Subcutaneous abdominal adipose tissue (tissue), 5 donors: ENCODE measurements around the gene DHDDS.

Experiments used
- H3K27ac ChIP-seq: one replicate; pipeline ENCODE4 v1.7.0; 2013; ENCODE audit warnings: low read depth, mild to moderate bottlenecking, inconsistent platforms, low read length, moderate library complexity
- H3K27me3 ChIP-seq, 5 donors: one replicate each; pipeline ENCODE4 v1.7.0; 2013; ENCODE audit warnings: low read length in 5 of 5, inconsistent platforms in 1 of 5; ENCODE audit not compliant: control insufficient read depth in 5 of 5, insufficient read depth in 4 of 5
- H3K36me3 ChIP-seq, 5 donors: one replicate each; pipeline ENCODE4 v1.7.0; 2013; ENCODE audit warnings: low read length in 5 of 5; ENCODE audit not compliant: control insufficient read depth in 5 of 5, insufficient read depth in 5 of 5
- H3K4me1 ChIP-seq, 5 donors: one replicate each; pipeline ENCODE4 v1.7.0; 2013; ENCODE audit warnings: low read length in 5 of 5, mild to moderate bottlenecking in 3 of 5, moderate library complexity in 1 of 5; ENCODE audit not compliant: control insufficient read depth in 5 of 5, insufficient read depth in 5 of 5
- H3K4me3 ChIP-seq, 5 donors: one replicate each; pipeline ENCODE4 v1.7.0; 2013; ENCODE audit warnings: low read length in 5 of 5, low read depth in 1 of 5
- H3K9ac ChIP-seq, 5 donors: one replicate each; pipeline ENCODE4 v1.7.0; 2013; ENCODE audit warnings: low read length in 5 of 5, mild to moderate bottlenecking in 4 of 5, moderate library complexity in 3 of 5
- H3K9me3 ChIP-seq, 5 donors: one replicate each; pipeline ENCODE4 v1.7.0; 2013; ENCODE audit warnings: low read length in 5 of 5; ENCODE audit not compliant: control insufficient read depth in 5 of 5
- donor health status: healthy.
- donor health status: healthy.
- donor health status: healthy.
- donor health status: healthy.
- donor health status: healthy.

The DHDDS gene

GRCh38 chr1:26518355-26518754 lies 86.2 kb downstream of the DHDDS start:
- Histone ChIP-seq H3K36me3 (no peaks in the 10 kb centered on the region), H3K27ac (no peak overlapping the region), H3K27me3 (peaks cover 0 to 4% (median 2%) of the 10 kb centered on the region in 5 donors), H3K9me3 (no peaks in the 10 kb centered on the region), H3K4me1 (no peaks in the 10 kb centered on the region), H3K4me3 (no peak overlapping the region), H3K9ac (no peak overlapping the region)

GRCh38 chr1:26520339-26520738 lies 88.2 kb downstream of the DHDDS start:
- H3K9ac ChIP-seq, result no peak overlapping the region
- H3K27me3 ChIP-seq, result peaks cover 2 to 18% (median 8%) of the 10 kb centered on the region in 5 donors
- H3K4me1 ChIP-seq, result no peaks in the 10 kb centered on the region
- no peak overlapping the region for H3K27ac ChIP-seq
- H3K9me3 ChIP-seq, result no peaks in the 10 kb centered on the region
- H3K4me3 ChIP-seq, result no peak overlapping the region
- H3K36me3 ChIP-seq, result no peaks in the 10 kb centered on the region
